Transverse colon (tissue), 4 donors: ENCODE results near the gene IHH. TPM values are rescaled to one million over a fixed set of nuclear protein-coding genes. Genes with fewer than 3 reads are reported as not detected.

ENCODE experiments used
- DNase-seq: peaks from one replicate; pipeline ENCODE4 v3.0.0-alpha.2; 2019
- H3K27ac ChIP-seq, 4 donors: fragments of 200-600 bp; sonication (generic); 2 replicates each; pipeline ENCODE4 v1.5.1; 2016 to 2018; ENCODE audit warnings: inconsistent platforms in 4 of 4
- H3K27me3 ChIP-seq: fragments of 200-600 bp; sonication (generic); 2 replicates; pipeline ENCODE4 v1.5.1; 2017; ENCODE audit warnings: inconsistent platforms
- H3K36me3 ChIP-seq, 4 donors: fragments of 200-600 bp; sonication (generic); 2 replicates each; pipeline ENCODE4 v1.5.1; 2017 to 2019; ENCODE audit warnings: inconsistent platforms in 4 of 4
- H3K4me1 ChIP-seq, 4 donors: fragments of 200-600 bp; sonication (generic); 2 replicates each; pipeline ENCODE4 v1.5.1; 2017 to 2020; ENCODE audit warnings: inconsistent platforms in 4 of 4
- H3K4me3 ChIP-seq, 4 donors: fragments of 200-600 bp; sonication (generic); 1 replicate in 1 of 4; 2 replicates in 3 of 4; pipeline versions ENCODE4 v1.5.1 to v1.6.1; 2017 to 2019; ENCODE audit warnings: inconsistent platforms in 4 of 4
- H3K9me3 ChIP-seq, 2 donors: fragments of 200-600 bp; sonication (generic); 2 replicates each; pipeline ENCODE4 v1.5.1; 2017 to 2019; ENCODE audit warnings: inconsistent platforms in 2 of 2
- EP300 ChIP-seq: sonication (generic); formaldehyde crosslinking; IDR thresholded peaks from one replicate; pipeline ENCODE4 v1.6.1; 2017; ENCODE audit warnings: antibody characterized with exemption, low read depth
- POLR2A ChIP-seq: fragments of 450-650 bp; IDR thresholded peaks from one replicate; pipeline ENCODE4 v1.6.1; 2016; ENCODE audit warnings: antibody characterized with exemption, mild to moderate bottlenecking, moderate library complexity
- POLR2AphosphoS5 ChIP-seq, 3 donors: sonication (generic); formaldehyde crosslinking; IDR thresholded peaks; one replicate each; pipeline ENCODE4 v1.6.1; 2016; ENCODE audit warnings: antibody characterized with exemption in 3 of 3
- WGBS, 2 donors: methylation state at CpG; one replicate each; pipeline ENCODE4 v1.1.5; 2018; ENCODE audit warnings: low coverage in 1 of 2; 5-methylcytosine and 5-hydroxymethylcytosine counted together
- in situ Hi-C, 4 donors: fragments of 200-750 bp; cut with MboI; loops; one replicate each; pipeline versions ENCODE4 v1.15.0 to v1.15.1; 2017; ENCODE audit warnings: low sequenced_read_pairs in 3 of 4, low pct_ligation_motif_present in 1 of 4, low pct_unique_long_range_greater_than_20kb in 1 of 4
- intact Hi-C: fragments of 100-400 bp; cut with DNase I; formaldehyde crosslinking; loops from one replicate; pipeline ENCODE4 v1.15.1; 2023; ENCODE audit warnings: low total_unique reads
- total RNA-seq, 4 donors: library from RNA; depleted of rRNA; stranded (reverse); fragments of >200 nt; gene quantifications; one replicate each; pipeline ENCODE4 v1.1.0, GENCODE V29; 2016
- TF ChIP-seq, protein P1 (sequence below), 5 experiments: fragments of 200-600 bp in 3 of 5; fragments of 450-650 bp in 2 of 5; sonication (generic) in 3 of 5; IDR thresholded peaks; 1 replicate in 2 of 5; 2 replicates in 3 of 5; pipeline ENCODE4 v1.5.1; 2016 to 2017; ENCODE audit warnings: antibody characterized with exemption in 5 of 5, inconsistent platforms in 3 of 5, mild to moderate bottlenecking in 2 of 5, moderate library complexity in 1 of 5

Gene IHH
- total RNA-seq, 4 donors from 2014 or later, result 21.1 to 67.4 (median 65.5) TPM

DNA sequence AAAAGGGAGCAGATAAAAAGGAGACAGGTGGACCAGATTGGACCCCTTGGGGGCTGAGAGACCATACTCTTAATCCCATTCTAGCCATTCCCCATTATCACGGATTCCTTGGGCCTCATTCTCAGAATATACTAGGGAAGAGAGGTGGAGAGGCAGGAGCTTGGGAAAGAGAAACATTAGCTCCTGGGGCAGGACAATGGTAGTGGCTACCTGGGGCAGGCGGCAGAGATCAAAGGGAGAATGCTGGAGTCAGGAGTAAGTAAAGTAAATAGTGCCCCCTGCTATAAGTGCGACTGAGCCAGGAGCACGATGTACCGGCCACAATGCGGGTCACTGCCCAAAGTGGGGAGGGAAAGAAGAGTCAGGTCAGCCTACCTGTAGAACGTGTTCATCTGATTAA lies 20.4 kb upstream of the IHH start:
- intact Hi-C loops, result no loop called here
- no peak for TF ChIP-seq POLR2A
- TF ChIP-seq EP300, result no peak
- TF ChIP-seq, protein P1, sequence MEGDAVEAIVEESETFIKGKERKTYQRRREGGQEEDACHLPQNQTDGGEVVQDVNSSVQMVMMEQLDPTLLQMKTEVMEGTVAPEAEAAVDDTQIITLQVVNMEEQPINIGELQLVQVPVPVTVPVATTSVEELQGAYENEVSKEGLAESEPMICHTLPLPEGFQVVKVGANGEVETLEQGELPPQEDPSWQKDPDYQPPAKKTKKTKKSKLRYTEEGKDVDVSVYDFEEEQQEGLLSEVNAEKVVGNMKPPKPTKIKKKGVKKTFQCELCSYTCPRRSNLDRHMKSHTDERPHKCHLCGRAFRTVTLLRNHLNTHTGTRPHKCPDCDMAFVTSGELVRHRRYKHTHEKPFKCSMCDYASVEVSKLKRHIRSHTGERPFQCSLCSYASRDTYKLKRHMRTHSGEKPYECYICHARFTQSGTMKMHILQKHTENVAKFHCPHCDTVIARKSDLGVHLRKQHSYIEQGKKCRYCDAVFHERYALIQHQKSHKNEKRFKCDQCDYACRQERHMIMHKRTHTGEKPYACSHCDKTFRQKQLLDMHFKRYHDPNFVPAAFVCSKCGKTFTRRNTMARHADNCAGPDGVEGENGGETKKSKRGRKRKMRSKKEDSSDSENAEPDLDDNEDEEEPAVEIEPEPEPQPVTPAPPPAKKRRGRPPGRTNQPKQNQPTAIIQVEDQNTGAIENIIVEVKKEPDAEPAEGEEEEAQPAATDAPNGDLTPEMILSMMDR (IDR thresholded peaks at IDR 0.05), result no peak
- no peak for TF ChIP-seq POLR2AphosphoS5 (IDR thresholded peaks at IDR 0.05)
- Histone ChIP-seq H3K27me3 (no peaks in the 10 kb centered on the region), H3K4me1 (peaks cover 15 to 54% (median 31%) of the 10 kb centered on the region in 4 donors), H3K27ac (peak overlapping the region; percentile 88 to 91 (median 90)), H3K9me3 (no peaks in the 10 kb centered on the region), H3K4me3 (no peak overlapping the region), H3K36me3 (peaks cover 0 to 16% (median 7%) of the 10 kb centered on the region in 4 donors)
- WGBS, 2 donors, result 59 to 69% methylated on average over 5 to 7 of the region's 7 CpGs
- no peak for DNase-seq
- in situ Hi-C loops, result no loop called here

DNA sequence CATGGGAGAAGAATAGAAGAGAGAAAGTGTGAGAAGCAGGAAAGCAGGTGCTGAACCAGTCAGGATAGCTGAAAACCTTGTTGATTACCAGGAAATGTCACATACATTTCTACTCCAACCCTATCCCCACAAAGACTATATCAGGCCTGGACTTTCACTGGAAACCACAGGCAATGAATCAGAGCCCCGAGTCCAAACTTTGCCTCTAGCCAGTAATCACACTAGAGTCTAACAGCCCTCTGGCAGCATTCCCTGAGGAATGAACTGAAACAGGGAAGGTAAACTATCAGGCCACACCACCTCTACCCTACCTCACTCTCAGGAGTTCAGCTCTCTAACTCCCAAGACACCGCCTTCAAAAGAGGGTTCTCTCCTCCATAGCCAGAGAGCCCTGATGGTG lies 18.7 kb upstream of the IHH start:
- Histone ChIP-seq H3K27ac (peak overlapping the region; percentile 80 to 91 (median 81)), H3K36me3 (peaks cover 0 to 30% (median 12%) of the 10 kb centered on the region in 4 donors), H3K4me3 (no peak overlapping the region), H3K27me3 (no peaks in the 10 kb centered on the region), H3K4me1 (peaks cover 15 to 54% (median 31%) of the 10 kb centered on the region in 4 donors), H3K9me3 (no peaks in the 10 kb centered on the region)
- peak; percentile 77 for DNase-seq
- TF ChIP-seq POLR2AphosphoS5 (IDR thresholded peaks at IDR 0.05) (peak in 2 of 3 donors; percentile 28 to 57), EP300 (no peak)
- WGBS, 2 donors, result 20 to 48% methylated on average over 1 to 2 of the region's 2 CpGs
- intact Hi-C loops (no loop called here), in situ Hi-C loops (no loop called here)

DNA sequence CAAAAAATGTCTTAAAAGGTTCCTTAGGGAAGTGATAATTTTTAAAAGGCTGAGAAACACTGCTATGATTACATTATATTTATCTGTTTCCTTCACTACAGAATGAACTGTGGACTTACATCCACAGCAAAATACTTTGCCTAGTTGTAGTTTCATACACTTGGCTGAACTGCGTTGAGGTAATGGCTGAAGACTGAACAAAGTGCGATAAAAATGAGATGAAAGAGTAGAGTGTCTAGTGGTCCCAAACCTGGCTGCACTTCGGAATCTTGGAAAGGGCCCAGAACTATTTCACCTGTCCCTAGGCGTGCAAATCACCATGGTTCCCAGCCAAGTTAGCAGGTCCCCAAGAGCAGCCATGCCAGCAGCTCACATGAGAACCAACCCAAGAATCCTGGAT lies 18.2 kb upstream of the IHH start:
- DNase-seq, result no peak
- Histone ChIP-seq H3K4me3 (no peak overlapping the region), H3K27ac (peak overlapping the region; percentile 80 to 91 (median 81)), H3K9me3 (no peaks in the 10 kb centered on the region), H3K27me3 (no peaks in the 10 kb centered on the region), H3K36me3 (peaks cover 0 to 30% (median 12%) of the 10 kb centered on the region in 4 donors), H3K4me1 (peaks cover 15 to 54% (median 31%) of the 10 kb centered on the region in 4 donors)
- intact Hi-C loops, result no loop called here
- WGBS, 2 donors, result 50 to 60% methylated on average over 1 to 4 of the region's 4 CpGs
- in situ Hi-C loops, result no loop called here
- TF ChIP-seq POLR2AphosphoS5 (IDR thresholded peaks at IDR 0.05), result no peak
- no peak for TF ChIP-seq POLR2A
- TF ChIP-seq EP300, result no peak
- TF ChIP-seq, protein P1 (IDR thresholded peaks at IDR 0.05), result no peak

DNA sequence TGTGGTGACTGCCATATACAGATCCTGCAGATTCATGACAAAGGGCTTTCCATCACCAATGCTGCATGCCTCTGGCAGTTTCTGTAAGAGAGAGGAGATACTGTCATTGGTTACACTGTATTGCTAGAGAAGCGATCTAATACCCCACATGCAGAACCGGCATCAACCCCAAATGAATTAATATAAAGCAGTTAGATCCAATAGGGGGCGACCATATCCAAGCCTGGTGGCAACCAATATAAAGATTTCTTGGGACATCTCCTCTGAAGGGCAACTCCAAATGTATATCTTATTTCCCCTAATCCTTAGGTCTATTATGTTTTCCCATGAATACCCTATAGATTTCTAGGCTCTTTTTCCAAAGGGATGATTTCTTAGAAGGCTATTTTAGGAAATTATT lies 17.4 kb upstream of the IHH start:
- intact Hi-C loops (no loop called here), in situ Hi-C loops (no loop called here)
- no peak for TF ChIP-seq POLR2AphosphoS5 (IDR thresholded peaks at IDR 0.05)
- TF ChIP-seq, protein P1 (IDR thresholded peaks at IDR 0.05), result peak in 1 of 5 experiments; percentile 3
- H3K36me3 ChIP-seq, result peaks cover 0 to 30% (median 12%) of the 10 kb centered on the region in 4 donors
- H3K27ac ChIP-seq, result peak overlapping the region; percentile 80 to 91 (median 81)
- no peak overlapping the region for H3K4me3 ChIP-seq
- no peaks in the 10 kb centered on the region for H3K9me3 ChIP-seq
- DNase-seq, result no peak
- H3K27me3 ChIP-seq, result no peaks in the 10 kb centered on the region
- 67 to 79% methylated on average over 1 to 3 of the region's 3 CpGs for WGBS, 2 donors
- peaks cover 19 to 56% (median 37%) of the 10 kb centered on the region in 4 donors for H3K4me1 ChIP-seq

GRCh38 chr2:219076253-219076652 lies 15.5 kb upstream of the IHH start:
- Histone ChIP-seq H3K27me3 (no peaks in the 10 kb centered on the region), H3K4me3 (no peak overlapping the region), H3K4me1 (peaks cover 10 to 55% (median 28%) of the 10 kb centered on the region in 4 donors), H3K27ac (no peak overlapping the region), H3K36me3 (peaks cover 0 to 30% (median 12%) of the 10 kb centered on the region in 4 donors), H3K9me3 (no peaks in the 10 kb centered on the region)
- DNase-seq, result no peak
- WGBS, 2 donors, result 97% methylated on average over 3 of the region's 3 CpGs; no CpG with 5 or more reads in 1 of the 2 donors
- intact Hi-C loops, result no loop called here
- TF ChIP-seq, protein P1 (IDR thresholded peaks at IDR 0.05), result no peak
- no peak for TF ChIP-seq EP300
- in situ Hi-C loops, result no loop called here
